GM12891 (cell line): ENCODE measurements around the gene CAMK2G.

ENCODE experiments used
- POLR2A ChIP-seq: IDR thresholded peaks from 2 replicates; pipeline ENCODE4 v1.6.1; 2011; ENCODE audit warnings: low read depth, low read length, control low read depth
- POLR2AphosphoS5 ChIP-seq: IDR thresholded peaks from 2 replicates; pipeline ENCODE4 v1.6.1; 2011; ENCODE audit warnings: low read depth, low read length, control low read depth
- POU2F2 ChIP-seq: IDR thresholded peaks from 2 replicates; pipeline ENCODE4 v1.6.1; 2011; ENCODE audit warnings: low read depth, mild to moderate bottlenecking, control low read depth, low read length, moderate library complexity

- TF ChIP-seq POLR2AphosphoS5 (no peak), POU2F2 (no peak), POLR2A (0 out of 2 replicates have a peak, but pooled peaks have one; percentile 11)
Observed at GRCh38 chr10:73807471-73807870, 66.9 kb downstream of the CAMK2G start.
